HG03342 (cell line): ENCODE results near the gene LDHB.
"Not testable (repeated sequence)": the region's sequence is repeated elsewhere in the genome, so short reads cannot be mapped to it uniquely, and the experiment has no call there.

Experiments used
- ATAC-seq: cut with Tn5 transposase; IDR thresholded peaks from one replicate; pipeline ENCODE4 v1.9.1; 2021; ENCODE audit warnings: mild to moderate bottlenecking, moderate library complexity; ENCODE audit not compliant: unreplicated experiment

LDHB gene

DNA sequence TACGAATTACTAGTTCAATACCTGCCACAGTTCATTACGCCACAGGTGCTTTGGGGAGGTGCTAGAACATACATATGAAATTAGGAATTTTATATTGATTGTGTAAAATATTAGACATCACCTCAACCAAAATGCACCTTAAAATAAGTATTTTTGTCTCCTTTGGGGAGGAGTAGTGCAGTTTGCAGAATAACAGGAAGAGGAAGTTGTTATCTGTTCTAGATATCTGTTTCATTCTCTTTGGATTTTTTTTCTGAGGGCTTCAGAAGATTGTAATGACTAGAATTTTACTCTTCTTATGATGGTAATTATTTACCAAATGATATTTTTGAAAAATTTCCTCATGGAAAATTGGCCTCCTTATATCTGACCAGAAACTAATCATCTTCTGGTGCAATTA is 43.1 kb downstream of the LDHB start:
- no peak for ATAC-seq

DNA sequence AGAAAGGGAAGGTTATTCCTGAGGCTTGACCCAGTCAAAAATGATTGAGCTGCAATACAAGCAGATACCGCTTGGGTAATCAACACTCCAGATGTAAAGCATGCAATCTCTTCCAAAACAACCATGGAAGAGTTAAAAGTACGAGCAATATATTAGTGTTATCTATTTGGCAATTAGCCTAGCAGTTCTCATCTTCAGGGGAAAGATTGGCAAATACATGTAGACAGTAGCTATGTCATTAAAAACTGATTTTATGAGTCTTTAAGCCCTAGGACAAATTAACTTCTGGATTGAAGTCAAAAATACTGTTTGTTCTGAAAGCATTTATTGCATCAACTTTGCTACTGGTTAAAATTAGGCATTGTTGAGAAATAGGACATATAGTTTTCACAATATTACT is 43.7 kb downstream of the LDHB start:
- ATAC-seq = no peak

DNA sequence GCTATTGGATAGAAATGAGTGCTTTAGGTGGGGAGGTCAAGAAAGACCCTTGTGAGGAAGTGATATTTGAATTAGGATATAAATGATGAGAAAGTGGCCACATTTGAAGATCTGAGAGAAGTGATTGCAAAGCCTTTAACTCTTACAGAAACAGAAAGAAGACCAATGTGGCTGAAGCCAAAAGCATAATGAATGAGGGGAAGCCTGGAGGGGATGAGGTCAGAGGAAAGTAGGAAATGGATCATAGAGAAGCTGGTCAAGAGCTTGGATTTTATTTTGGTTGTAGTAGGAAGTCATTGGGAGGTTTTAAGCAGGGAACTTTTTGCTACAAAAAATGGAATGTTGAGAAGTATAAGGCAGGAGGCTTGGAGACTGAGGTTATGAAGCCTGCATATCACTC is 49.4 kb downstream of the LDHB start:
- ATAC-seq = no peak

DNA sequence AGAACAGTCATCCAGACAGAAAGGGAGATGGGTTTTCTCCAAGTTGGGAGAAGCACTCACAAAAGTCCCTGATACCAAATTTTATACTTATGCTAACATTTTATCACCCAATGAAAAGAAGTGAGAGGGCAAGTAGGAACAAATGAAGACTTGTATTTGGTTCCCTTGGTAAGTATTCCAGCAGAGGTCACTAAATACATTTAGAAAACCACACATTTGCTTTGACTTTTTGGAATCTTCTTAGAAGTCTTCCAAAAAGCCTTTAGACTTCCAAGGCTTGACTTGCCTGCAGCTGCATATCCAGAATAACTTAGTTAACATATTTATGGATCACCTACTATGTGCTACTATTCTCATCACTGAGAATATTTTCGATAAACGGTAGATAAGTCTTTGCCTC is 49.9 kb downstream of the LDHB start:
- no peak for ATAC-seq

DNA sequence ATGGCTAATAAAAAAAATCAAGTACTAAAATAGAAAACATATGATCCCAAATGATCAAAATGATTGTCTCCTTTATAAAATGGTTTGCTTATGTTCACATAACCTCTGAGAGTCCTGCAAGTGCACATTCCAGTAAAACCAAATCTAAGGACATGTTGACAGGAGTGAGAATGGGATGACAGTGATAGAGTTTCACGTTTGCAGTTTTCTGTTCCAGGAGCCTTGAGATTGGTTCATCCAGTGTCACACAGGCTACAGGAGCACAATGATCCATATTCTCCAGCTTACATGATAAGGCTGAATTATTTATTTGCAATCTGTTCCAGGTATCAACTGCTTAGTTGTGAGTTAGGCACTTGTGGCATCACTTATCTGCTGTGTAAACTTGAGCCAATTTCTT is 51.5 kb downstream of the LDHB start:
- no peak for ATAC-seq

DNA sequence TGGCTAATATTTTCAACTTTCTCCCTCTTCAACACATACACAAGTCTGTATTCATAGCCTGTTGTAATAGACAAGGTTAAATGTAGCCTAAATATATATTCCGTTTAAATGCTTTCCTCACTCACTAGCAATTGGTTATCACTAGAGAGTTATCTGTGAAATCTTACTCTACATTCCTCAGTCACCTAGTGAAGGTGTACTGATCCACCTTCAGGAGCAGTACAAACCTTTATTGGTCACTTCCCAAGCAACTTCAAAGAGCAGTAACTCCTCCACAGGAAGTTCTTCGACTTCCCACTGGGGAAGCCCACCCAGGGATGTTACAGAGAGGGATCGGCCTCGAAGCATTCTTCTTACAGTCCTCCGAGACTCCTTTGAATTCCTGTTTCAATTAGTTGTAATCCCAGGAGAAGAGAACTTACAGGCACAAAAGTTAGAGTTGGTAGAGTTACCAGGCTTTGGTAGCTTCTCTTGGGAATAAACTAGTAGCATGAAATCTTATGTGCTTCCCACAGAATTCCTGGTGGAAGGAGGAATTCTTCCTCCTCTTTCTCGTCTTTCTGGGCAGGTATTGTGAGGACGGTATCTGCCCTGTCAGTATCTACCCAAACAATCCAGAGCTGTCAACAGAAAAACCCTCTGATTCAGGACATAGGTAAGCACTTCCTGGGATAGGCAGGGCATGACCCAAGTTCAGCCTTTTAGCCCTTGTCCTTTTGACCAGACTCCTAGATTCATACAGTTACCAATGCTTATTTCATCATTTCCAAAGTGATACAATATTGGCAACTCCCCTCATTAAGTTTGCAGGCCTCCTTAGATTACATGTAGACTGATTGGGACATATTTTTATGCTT is 53.2 kb downstream of the LDHB start, which contains the start of gene GYS2:
GYS2 (minus strand) TSS at position 603 of the 857 bp plus-strand sequence; CDS start at position 348, 255 bp downstream.
- ATAC-seq = no peak

DNA sequence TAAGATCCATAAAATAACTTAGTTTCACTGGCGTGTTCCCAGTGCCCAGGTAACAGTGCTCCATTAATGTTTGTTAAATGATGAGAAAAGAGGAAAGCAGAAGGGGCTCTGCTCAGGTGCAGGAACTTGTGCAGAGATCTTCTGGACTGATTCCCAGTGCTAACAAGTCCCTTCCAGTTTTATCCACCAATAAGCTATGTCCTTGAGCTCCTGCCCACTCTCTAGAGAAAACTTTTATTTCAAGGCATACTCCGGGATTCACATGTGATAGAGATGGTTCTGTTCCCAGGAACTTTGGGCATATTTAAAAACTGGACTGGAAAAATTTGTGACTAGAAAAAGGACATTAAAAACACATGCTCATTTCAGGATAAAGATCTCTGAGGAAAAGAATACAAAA is 54.9 kb downstream of the LDHB start:
- ATAC-seq = no peak

DNA sequence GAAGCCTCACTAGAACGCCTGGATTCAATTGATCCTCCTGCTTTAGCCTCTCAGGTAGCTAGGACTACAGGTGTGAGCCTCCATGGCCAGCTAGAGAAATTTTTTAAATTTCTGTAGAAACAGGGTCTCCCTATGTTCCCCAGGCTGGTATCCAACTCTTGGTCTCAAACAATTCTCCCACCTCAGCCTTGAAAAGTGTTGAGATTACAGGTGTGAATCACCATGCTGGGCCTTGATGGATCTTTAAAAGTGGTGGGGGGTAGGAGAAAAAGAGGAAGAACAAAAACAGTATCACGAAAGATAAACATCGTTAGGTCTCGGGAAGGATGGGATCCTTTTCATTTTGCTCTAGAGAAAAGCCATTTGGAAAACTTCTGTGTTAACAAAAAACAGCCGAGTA is 57.4 kb downstream of the LDHB start:
- no peak for ATAC-seq

DNA sequence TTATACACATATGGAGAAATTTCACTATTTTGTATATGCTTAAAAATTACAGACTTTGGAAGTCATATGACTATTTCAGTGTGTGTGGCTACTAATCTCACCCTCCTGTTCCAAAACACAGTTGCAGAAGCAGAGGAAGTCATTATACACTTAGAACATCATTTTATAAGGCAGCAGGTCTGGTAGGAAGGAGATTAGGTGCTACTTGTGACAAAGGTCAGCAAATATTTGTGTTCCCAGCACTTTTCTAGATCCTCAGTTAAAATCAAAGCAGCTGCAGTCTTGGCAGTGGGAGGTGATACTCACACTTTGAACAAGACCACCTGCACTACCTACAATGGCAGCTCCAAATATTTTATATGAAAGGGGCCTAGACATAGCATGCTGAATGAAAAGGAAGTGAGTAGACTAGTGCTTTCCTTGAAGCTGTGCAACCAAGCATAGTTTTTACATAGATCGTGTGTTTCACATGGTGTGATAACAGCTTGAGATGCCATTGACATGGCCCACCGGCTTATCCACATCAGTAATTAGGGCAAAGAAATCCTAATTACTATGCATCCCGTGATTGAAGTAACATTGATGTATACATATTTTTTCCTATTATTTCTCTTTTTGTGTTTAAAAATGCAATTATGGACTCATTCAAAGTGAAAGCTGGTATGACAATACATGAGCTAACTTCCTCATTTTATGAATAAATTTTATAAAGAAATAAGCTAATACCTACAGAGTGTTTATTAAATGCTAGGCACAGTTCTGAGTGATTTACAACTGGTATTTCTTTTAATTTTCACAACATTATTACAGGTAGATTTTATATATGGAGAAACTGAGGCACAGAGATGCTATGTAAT is 58.3 kb downstream of the LDHB start:
- ATAC-seq = no peak

DNA sequence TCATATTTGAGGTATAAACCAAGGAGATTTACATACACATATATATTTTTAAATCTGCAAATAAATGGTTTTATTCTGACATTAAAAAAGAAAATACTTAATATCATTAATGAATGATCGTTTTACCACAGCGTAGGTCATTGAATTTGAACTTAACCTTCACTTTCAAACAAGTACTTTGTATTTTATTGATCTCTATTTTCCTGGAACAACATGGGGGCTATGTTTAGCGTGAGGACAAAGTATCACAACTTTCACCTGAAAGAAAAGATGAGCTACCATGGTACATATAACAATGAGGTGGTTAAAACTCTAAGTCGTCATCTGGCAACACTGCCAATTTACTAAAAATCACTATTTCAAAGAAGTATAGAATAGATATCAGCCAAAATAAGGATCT is 59.0 kb downstream of the LDHB start:
- no peak for ATAC-seq

DNA sequence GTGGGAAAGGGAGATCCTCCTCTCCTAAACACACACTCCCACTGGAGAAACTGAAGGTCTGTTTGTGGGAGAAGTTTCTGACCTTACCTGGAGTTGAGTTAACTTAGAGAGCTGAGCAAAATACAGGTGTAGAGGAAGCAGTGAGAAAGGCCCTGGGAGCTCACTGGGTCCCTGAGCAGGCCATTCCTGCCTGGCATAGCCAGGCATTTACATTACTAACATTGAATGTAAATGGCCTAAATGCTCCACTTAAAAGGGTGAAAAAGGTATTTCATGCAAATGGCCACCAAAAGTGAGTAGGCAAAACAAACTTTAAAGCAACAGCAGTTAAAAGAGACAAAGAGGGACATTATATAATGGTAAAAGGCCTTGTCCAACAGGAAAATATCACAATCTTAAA is 62.3 kb downstream of the LDHB start:
- ATAC-seq = not testable (repeated sequence)

DNA sequence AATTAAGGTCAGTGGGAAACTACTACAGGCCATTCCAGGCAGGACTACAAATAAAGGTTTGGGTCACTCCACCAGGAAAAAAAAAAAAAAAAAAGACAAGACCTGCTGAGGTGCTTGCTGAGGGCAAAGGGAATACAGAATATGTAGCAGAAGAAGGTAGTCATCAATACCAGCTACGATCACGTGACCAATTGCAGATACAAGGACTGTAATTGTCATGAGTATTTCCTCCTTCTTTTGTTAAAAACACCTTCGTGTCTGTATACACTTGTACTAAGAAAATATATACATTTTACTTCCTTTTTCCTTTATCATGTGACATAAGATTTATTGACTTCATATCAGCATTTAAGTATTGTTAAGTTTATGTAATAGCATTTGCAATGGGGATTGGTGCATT is 72.2 kb downstream of the LDHB start:
- no peak for ATAC-seq
